ENCODE measurements around the gene IFITM2.
"Not testable (repeated sequence)": the region's sequence is repeated elsewhere in the genome, so short reads cannot be mapped to it uniquely, and the experiment has no call there.

Gene IFITM2

DNA sequence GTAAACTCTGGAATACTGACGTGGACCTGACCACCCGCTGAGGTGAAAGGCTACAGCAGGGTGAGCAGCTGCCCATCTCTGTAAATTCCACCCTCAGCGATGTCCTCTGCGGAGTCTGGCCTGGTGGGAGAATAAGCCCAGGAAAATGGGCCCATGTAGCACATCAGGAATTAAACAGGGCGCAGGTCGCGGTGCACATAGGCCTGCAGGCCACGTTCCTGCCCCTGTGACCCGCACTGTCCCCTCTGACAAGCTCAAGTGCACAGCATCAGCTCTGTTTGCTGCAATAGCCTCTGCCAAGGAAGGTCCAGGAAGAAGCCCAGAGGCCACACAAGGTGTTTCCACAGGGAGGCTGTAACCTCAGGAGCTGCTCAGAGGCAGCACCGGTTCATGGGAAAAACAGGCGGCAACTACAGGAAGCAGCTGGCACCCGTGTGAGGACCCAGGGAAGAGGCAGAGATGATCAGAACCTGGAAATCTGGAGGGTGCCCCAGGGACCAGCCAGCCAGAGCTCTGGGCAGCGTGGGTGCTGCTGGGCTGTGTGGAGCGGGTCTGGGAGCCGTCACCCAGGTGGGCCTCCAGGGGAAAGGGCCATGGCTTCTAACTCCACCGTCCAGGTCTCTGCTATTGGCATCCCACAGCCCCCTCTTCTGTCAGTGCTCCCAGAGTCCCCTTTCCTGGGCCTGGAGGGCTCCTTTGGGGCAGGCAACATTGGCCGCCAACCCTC lies 808 bp upstream of the IFITM2 start:
- TF ChIP-seq, protein P1, sequence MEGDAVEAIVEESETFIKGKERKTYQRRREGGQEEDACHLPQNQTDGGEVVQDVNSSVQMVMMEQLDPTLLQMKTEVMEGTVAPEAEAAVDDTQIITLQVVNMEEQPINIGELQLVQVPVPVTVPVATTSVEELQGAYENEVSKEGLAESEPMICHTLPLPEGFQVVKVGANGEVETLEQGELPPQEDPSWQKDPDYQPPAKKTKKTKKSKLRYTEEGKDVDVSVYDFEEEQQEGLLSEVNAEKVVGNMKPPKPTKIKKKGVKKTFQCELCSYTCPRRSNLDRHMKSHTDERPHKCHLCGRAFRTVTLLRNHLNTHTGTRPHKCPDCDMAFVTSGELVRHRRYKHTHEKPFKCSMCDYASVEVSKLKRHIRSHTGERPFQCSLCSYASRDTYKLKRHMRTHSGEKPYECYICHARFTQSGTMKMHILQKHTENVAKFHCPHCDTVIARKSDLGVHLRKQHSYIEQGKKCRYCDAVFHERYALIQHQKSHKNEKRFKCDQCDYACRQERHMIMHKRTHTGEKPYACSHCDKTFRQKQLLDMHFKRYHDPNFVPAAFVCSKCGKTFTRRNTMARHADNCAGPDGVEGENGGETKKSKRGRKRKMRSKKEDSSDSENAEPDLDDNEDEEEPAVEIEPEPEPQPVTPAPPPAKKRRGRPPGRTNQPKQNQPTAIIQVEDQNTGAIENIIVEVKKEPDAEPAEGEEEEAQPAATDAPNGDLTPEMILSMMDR (IDR thresholded peaks at IDR 0.05; ENCODE audit: low read length, missing control alignments) = no peak
- no peak for DNase-seq (ENCODE audit: low read depth)
- no peak overlapping the region for H3K4me3 ChIP-seq (replicated peaks; ENCODE audit: low read depth, low read length)

DNA sequence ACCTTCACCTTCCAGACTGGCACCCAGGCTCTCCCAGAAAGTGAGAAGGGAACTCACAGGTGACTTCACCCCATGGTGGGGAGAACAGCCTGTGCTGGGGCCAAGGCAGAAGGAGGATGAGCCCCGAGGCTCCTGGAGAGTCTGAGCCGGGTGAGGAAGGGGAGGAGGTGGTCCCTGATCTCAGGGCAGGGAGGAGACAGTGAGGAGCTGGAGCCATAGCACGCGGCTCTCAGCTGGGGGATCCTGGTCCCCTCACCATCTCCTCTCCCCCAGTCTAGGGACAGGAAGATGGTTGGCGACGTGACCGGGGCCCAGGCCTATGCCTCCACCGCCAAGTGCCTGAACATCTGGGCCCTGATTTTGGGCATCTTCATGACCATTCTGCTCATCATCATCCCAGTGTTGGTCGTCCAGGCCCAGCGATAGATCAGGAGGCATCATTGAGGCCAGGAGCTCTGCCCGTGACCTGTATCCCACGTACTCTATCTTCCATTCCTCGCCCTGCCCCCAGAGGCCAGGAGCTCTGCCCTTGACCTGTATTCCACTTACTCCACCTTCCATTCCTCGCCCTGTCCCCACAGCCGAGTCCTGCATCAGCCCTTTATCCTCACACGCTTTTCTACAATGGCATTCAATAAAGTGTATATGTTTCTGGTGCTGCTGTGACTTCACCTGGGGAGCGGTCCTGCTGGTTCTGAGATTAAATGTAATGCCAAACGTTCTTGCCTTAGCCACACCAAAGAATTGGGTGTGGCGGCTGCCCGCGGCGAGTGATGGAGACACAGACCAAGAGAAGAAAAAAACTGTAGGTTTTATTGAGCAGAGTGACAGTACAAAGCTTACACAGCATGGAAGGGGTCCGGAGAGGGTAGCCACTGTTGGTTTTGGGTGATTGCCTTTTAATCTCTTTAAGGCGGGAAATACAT lies 1.4 kb downstream of the IFITM2 start:
- peak overlapping the region; percentile 78 for H3K4me3 ChIP-seq (replicated peaks; ENCODE audit: low read depth, low read length)
- not testable (repeated sequence) for DNase-seq (ENCODE audit: low read depth)

DNA sequence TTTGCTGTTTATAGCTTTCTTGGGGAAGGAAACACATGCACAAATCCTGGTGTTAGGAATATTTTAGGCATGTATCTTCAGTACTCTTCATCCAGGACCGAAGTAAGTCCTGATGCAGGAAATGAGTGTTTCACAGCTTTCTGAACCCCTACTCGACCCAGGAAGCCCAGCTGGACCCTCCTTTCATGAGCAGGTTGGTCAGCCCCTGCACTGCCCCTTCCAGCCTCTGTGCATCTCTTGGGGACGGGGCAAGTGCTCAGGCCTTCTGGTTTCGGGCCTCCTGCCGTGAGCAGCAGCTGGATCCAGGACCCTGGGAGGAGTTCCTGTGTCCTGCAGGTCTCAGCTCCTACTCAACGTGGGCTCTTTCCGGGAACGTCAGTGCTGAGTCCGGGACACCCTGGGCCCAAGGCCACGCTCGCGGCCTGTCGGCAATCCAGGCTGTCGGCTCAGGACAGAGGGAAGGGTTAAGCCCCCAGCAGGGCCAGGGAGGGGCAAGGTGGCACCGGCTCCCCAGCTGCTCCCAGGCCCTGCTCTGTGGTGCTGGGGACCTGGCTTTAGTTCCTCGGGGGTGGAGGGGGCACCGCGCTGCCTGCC lies 2.5 kb downstream of the IFITM2 start:
- DNase-seq (ENCODE audit: low read depth) = not testable (repeated sequence)
- H3K4me3 ChIP-seq (replicated peaks; ENCODE audit: low read depth, low read length) = peak overlapping the region; percentile 78

DNA sequence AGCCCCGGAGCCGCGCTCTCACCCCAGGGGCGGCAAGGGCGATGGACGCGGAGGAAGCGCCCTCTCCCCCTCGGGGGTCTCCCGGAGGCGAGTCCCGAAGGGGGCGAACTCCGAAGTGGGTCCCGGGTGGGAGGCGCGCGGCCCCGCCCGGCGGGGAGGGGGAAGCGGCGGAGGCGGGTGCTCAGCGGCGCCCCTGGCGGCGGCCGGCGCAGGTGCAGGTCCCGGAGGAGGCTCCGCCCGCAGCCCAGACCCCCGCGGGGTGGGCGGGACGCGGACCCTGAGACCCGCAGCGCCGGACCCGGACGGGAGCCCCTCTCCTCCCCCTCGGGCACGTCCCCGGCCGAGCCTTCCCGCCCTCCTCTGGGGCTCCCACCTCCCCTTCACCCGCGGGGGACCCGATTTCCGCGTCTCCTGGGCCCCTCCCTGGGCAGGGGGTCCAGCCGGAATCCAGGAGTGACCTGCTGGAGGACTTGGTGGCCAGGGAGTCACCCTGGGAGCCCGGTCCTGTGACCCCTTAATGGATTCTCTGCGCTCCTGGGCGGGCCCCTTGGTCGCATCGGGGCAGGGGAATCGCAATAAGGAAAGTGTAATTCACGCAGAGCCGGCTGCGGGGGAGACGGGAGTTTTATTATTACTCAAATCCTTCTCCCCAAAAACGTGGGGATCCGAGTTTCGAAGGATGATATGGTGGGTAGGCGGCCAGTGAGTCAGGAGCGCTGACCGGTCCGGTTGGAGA lies 3.6 kb downstream of the IFITM2 start:
- H3K4me3 ChIP-seq (replicated peaks; ENCODE audit: low read depth, low read length) = peak overlapping the region; percentile 34
- DNase-seq (ENCODE audit: low read depth) = not testable (repeated sequence)

DNA sequence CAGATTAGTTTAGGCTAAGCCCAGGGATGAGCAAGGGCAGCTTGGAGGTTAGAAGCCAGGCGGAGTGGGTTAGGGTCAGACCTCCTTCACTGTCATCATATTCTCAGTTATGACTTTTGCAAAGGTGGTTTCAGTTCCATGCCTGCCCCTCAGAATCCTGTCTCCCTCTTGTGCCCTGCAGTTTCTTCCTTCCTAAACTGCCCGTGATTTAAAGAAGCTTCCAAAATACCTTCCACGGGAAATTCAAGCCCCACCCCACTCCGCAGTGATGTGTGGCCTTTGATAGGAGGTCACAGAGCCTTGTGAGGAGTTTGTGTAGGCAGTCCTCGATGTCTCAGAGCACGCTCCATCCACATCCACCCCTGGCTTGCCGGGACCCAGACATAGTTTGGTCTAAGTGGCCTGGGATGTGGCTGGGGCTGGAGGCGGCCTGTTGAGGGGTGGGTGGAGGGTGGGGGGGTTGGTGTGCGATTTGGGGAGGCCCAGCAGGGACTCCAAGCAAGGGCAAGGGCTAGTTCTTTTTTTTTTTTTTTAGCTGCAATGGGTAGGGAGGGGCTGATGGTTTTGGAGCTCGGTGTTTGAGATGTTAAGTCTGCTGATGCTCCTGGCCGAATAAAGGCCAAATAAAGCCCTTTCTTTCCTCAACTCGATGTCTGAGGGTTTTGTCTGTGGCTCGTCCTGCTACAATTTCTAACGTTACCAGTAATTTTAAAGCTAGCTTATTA lies 4.6 kb downstream of the IFITM2 start:
- TF ChIP-seq, protein P1 (IDR thresholded peaks at IDR 0.05; ENCODE audit: low read length, missing control alignments) = no peak
- H3K4me3 ChIP-seq (replicated peaks; ENCODE audit: low read depth, low read length) = peak overlapping the region; percentile 34
- DNase-seq (ENCODE audit: low read depth) = peak; percentile 53

DNA sequence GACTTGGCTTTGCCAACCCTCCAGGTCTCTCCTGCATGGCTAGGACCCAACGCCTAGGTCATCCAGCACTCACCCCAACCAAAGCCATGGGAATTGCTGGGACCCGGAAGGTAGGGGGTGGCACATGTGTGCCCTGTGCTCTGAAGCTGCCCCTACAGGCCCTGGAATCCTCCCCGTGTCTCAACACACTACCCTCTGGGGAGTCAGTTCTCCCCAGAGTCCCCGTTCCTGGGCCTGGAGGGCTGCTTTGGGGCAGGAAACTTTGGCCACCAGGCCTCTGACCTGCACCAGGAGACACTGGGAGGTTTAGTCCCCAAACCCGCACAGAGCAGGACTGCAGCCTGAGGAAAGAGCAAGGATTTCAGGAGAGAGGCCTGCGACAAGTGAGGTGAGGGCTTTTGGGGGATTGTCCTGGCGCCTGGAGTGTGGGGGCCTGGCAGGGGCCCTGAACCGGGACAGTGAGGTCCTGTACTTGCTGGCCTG lies 5.7 kb downstream of the IFITM2 start:
- TF ChIP-seq, protein P1 (IDR thresholded peaks at IDR 0.05; ENCODE audit: low read length, missing control alignments) = no peak
- peak overlapping the region; percentile 81 for H3K4me3 ChIP-seq (replicated peaks; ENCODE audit: low read depth, low read length)
- no peak for DNase-seq (ENCODE audit: low read depth)

DNA sequence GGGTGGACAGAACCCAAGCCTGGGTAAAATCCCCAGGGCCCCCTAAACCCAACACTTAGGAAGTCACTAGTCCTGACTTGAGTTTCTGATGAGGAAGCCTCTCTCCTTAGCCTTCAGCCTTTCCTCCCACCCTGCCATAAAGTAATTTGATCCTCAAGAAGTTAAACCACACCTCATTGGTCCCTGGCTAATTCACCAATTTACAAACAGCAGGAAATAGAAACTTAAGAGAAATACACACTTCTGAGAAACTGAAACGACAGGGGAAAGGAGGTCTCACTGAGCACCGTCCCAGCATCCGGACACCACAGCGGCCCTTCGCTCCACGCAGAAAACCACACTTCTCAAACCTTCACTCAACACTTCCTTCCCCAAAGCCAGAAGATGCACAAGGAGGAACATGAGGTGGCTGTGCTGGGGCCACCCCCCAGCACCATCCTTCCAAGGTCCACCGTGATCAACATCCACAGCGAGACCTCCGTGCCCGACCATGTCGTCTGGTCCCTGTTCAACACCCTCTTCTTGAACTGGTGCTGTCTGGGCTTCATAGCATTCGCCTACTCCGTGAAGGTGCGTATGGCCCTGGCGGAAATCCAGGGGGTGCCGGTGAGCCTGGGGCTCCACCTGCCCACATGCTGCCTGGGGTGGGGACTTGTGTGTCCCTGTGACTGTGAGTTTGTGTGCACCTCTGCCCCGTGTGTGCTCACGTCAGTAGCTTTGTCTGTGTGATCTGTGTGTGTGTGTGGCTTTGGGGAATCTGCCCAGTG lies 6.4 kb downstream of the IFITM2 start, which contains the start of gene IFITM1:
TSS of gene IFITM1 (plus strand) at position 254 of the 767 bp plus-strand sequence. CDS start at position 385, 131 bp downstream.
- peak; percentile 88 for DNase-seq (ENCODE audit: low read depth)
- H3K4me3 ChIP-seq (replicated peaks; ENCODE audit: low read depth, low read length) = peak within 1 kb of the TSS; percentile 81
- TF ChIP-seq, protein P1 (IDR thresholded peaks at IDR 0.05; ENCODE audit: low read length, missing control alignments) = no peak

DNA sequence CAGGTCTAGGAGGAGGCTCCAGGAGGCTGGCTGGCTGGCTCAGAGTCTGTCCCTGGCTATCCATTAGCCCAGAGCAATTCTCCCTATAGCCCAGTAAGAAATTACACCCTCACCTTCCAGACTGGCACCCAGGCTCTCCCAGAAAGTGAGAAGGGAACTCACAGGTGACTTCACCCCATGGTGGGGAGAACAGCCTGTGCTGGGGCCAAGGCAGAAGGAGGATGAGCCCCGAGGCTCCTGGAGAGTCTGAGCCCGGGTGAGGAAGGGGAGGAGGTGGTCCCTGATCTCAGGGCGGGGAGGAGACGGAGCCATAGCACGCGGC lies 6.9 kb downstream of the IFITM2 start:
- not testable (repeated sequence) for DNase-seq (ENCODE audit: low read depth)
- peak overlapping the region; percentile 81 for H3K4me3 ChIP-seq (replicated peaks; ENCODE audit: low read depth, low read length)
